Omental fat pad (tissue), 4 donors: ENCODE data around the gene MORC4. TPM values are rescaled to one million over a fixed set of nuclear protein-coding genes. Genes with fewer than 3 reads are reported as not detected.

Experiments used
- ATAC-seq: fragments of 150-250 bp; one replicate; pipeline ENCODE4 v1.9.1; 2016; ENCODE audit warnings: mild to moderate bottlenecking, moderate library complexity; ENCODE audit not compliant: low FRiP score
- DNase-seq: peaks from one replicate; pipeline ENCODE4 v3.0.0-alpha.2; 2019; ENCODE audit warnings: low spot score
- CTCF ChIP-seq, 3 donors: fragments of 450-650 bp; IDR thresholded peaks; one replicate each; pipeline ENCODE4 v1.5.1; 2016 to 2017; ENCODE audit warnings: antibody characterized with exemption in 3 of 3, mild to moderate bottlenecking in 3 of 3, moderate library complexity in 2 of 3
- total RNA-seq, 4 donors: library from RNA; depleted of rRNA; stranded (reverse); fragments of >200 nt; gene quantifications; one replicate each; pipeline ENCODE4 v1.1.0, GENCODE V29; 2016

The MORC4 gene
- total RNA-seq, 4 donors from 2014 or later: 19.1 to 22.3 (median 20.4) TPM

- ATAC-seq (no peak), DNase-seq (no peak)
- no peak for TF ChIP-seq CTCF (IDR thresholded peaks at IDR 0.05)
Measured at GRCh38 chrX:106921637-106922036, 78.4 kb downstream of the MORC4 start.

GRCh38 chrX:106919932-106920452 lies 80.0 kb downstream of the MORC4 start, which contains the start of gene CLDN2:
Gene CLDN2, plus strand, starts transcription at chrX:106920402. Its CDS starts 7,827 bp downstream, at chrX:106928229.
- TF ChIP-seq CTCF (IDR thresholded peaks at IDR 0.05): no peak
- DNase-seq (no peak), ATAC-seq (no peak)

GRCh38 chrX:106917830-106918500 lies 82.0 kb downstream of the MORC4 start:
- TF ChIP-seq CTCF (IDR thresholded peaks at IDR 0.05): no peak
- DNase-seq (no peak), ATAC-seq (no peak)

GRCh38 chrX:106912864-106913263 lies 87.1 kb downstream of the MORC4 start:
- TF ChIP-seq CTCF (IDR thresholded peaks at IDR 0.05): no peak
- no peak for DNase-seq

GRCh38 chrX:106906361-106906760 lies 93.7 kb downstream of the MORC4 start:
- no peak for TF ChIP-seq CTCF (IDR thresholded peaks at IDR 0.05)
- DNase-seq (no peak), ATAC-seq (no peak)

More at GRCh38 chrX:106912864-106913263, 87.1 kb downstream of the MORC4 start:
- ATAC-seq: no peak

- TF ChIP-seq CTCF (IDR thresholded peaks at IDR 0.05): no peak
- no peak for DNase-seq
- ATAC-seq: no peak
Measured at GRCh38 chrX:106905064-106905708, 94.8 kb downstream of the MORC4 start.
